HK-2 (cell line): ENCODE data around the gene DYNLRB1.

ENCODE experiments used
- DNase-seq: peaks from one replicate; pipeline ENCODE4 v3.0.0-alpha.2; 2018; ENCODE audit not compliant: unreplicated experiment

DYNLRB1 gene

GRCh38 chr20:34534391-34535165, 18.4 kb downstream of the DYNLRB1 start:
- DNase-seq, result no peak

- no peak for DNase-seq
Measured at GRCh38 chr20:34535301-34535840, 19.1 kb downstream of the DYNLRB1 start.

GRCh38 chr20:34535857-34536256, 19.6 kb downstream of the DYNLRB1 start:
- DNase-seq, result no peak

- no peak for DNase-seq
Measured at GRCh38 chr20:34536798-34537394, 20.7 kb downstream of the DYNLRB1 start.

GRCh38 chr20:34537651-34538050, 21.4 kb downstream of the DYNLRB1 start:
- no peak for DNase-seq

- DNase-seq, result peak; percentile 49
Measured at GRCh38 chr20:34538671-34539123, 22.5 kb downstream of the DYNLRB1 start.

GRCh38 chr20:34539756-34540155, 23.5 kb downstream of the DYNLRB1 start:
- DNase-seq, result no peak

GRCh38 chr20:34540596-34541263, 24.5 kb downstream of the DYNLRB1 start:
- DNase-seq, result no peak

GRCh38 chr20:34541264-34541901, 25.2 kb downstream of the DYNLRB1 start:
- DNase-seq, result no peak

GRCh38 chr20:34541917-34542316, 25.7 kb downstream of the DYNLRB1 start:
- no peak for DNase-seq

- DNase-seq, result no peak
Measured at GRCh38 chr20:34542439-34542838, 26.2 kb downstream of the DYNLRB1 start.

- DNase-seq, result no peak
Measured at GRCh38 chr20:34543463-34544056, 27.3 kb downstream of the DYNLRB1 start.

- no peak for DNase-seq
Measured at GRCh38 chr20:34544109-34544796, 28.0 kb downstream of the DYNLRB1 start.

- no peak for DNase-seq
Measured at GRCh38 chr20:34546751-34547181, 30.5 kb downstream of the DYNLRB1 start.

GRCh38 chr20:34547844-34548613, 31.8 kb downstream of the DYNLRB1 start:
- no peak for DNase-seq

GRCh38 chr20:34549291-34549928, 33.2 kb downstream of the DYNLRB1 start:
- no peak for DNase-seq

- DNase-seq, result no peak
Measured at GRCh38 chr20:34549929-34550305, 33.7 kb downstream of the DYNLRB1 start.

- no peak for DNase-seq
Measured at GRCh38 chr20:34552569-34552968, 36.3 kb downstream of the DYNLRB1 start.

- no peak for DNase-seq
Measured at GRCh38 chr20:34553366-34553867, 37.2 kb downstream of the DYNLRB1 start.

GRCh38 chr20:34557936-34558319, 41.7 kb downstream of the DYNLRB1 start:
- no peak for DNase-seq
